ENCODE results near the gene TSPO2. TPM values are rescaled to one million over a fixed set of nuclear protein-coding genes. Genes with fewer than 3 reads are reported as not detected.
"Not testable (repeated sequence)": the region's sequence is repeated elsewhere in the genome, so short reads cannot be mapped to it uniquely, and the experiment has no call there.

TSPO2 gene
- total and polyA plus RNA-seq, 9 donors: not detected

DNA sequence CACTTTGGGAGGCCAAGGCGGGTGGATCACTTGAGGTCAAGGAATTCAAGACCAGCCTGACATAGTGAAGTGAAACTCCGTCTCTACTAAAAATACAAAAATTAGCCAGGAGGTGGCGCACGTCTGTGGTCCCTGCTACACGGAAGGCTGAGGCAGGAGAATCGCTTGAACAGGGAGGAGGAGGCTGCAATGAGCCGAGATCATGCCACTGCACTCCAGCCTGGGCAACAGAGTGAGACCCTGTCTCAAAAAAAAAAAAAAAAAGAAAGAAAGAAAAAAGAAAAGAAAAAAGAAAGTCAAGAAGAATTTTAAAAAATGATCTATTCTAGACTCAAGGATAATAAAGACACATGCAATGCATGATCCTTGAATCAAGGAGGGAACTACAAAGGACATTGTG, 36.0 kb upstream of the TSPO2 start:
- DNase-seq: peak in 2 of 5 donors; percentile 13 to 44
- H3K27me3 ChIP-seq; H3K4me1 ChIP-seq (ENCODE audit: insufficient read depth); H3K27ac ChIP-seq; intact Hi-C loops (cut with DNase I); H3K9me3 ChIP-seq; H3K4me3 ChIP-seq; H3K36me3 ChIP-seq: not testable (repeated sequence)
- TF ChIP-seq, protein P1, sequence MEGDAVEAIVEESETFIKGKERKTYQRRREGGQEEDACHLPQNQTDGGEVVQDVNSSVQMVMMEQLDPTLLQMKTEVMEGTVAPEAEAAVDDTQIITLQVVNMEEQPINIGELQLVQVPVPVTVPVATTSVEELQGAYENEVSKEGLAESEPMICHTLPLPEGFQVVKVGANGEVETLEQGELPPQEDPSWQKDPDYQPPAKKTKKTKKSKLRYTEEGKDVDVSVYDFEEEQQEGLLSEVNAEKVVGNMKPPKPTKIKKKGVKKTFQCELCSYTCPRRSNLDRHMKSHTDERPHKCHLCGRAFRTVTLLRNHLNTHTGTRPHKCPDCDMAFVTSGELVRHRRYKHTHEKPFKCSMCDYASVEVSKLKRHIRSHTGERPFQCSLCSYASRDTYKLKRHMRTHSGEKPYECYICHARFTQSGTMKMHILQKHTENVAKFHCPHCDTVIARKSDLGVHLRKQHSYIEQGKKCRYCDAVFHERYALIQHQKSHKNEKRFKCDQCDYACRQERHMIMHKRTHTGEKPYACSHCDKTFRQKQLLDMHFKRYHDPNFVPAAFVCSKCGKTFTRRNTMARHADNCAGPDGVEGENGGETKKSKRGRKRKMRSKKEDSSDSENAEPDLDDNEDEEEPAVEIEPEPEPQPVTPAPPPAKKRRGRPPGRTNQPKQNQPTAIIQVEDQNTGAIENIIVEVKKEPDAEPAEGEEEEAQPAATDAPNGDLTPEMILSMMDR (IDR thresholded peaks at IDR 0.05): peak in 1 of 3 donors; percentile 20
- WGBS, 3 donors: 24 to 31% (median 26%) methylated on average over 7 of the region's 7 CpGs

- intact Hi-C loops (cut with DNase I); H3K4me3 ChIP-seq; H3K4me1 ChIP-seq (ENCODE audit: insufficient read depth); H3K27me3 ChIP-seq; H3K27ac ChIP-seq; H3K9me3 ChIP-seq; DNase-seq; H3K36me3 ChIP-seq: not testable (repeated sequence)
- 94 to 96% (median 95%) methylated on average over 4 of the region's 4 CpGs for WGBS, 3 donors
Measured at GRCh38 chr6:41006980-41007379, 35.3 kb upstream of the TSPO2 start.

DNA sequence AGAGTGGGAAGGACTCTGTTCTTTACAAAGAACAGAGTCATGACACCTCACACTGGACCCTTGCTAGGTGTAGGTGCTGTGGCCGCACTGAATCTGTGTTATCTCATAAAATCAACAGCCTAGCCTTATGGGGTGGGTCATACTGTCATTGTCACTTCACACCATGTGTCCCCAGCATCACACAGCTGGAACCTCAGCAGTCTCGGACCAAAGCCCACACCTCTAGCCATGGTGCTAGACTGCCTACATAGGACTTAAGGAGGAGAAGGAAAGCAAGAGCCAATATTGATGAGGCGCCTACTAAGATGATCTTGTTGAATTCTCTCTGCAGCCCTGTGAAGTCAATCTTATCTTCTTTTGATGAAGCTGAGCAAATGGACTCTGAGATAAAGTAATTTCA, 34.3 kb upstream of the TSPO2 start:
- WGBS, 3 donors: 93 to 95% (median 95%) methylated on average over 3 of the region's 3 CpGs
- Histone ChIP-seq H3K27me3 (no peaks in the 10 kb centered on the region), H3K36me3 (no peaks in the 10 kb centered on the region), H3K4me1 (ENCODE audit: insufficient read depth) (no peaks in the 10 kb centered on the region), H3K4me3 (no peak overlapping the region), H3K27ac (no peak overlapping the region), H3K9me3 (no peaks in the 10 kb centered on the region)
- TF ChIP-seq EP300 (IDR thresholded peaks at IDR 0.05) (no peak), POLR2A (IDR thresholded peaks at IDR 0.05) (no peak)
- TF ChIP-seq, protein P1 (IDR thresholded peaks at IDR 0.05): no peak
- no peak for DNase-seq
- intact Hi-C loops (cut with DNase I): no loop called here

DNA sequence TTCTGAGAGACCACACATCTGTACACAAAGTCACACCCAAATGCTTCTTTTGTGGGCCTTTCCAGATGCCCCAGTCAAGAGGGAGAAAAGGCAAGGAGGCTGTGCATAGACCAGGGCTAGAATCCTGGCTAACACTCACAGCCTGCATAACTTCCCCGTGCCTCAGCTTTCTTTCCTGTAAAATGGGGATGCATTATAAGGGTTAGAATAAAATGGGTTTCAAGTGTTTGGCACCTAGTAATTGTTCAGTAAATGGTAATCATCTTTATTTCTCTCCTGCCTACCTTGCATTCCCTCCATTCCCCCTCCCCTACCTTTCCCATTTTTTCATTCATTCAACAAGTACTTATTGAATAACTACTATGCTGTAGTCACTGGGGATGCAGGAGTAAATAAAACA, 32.6 kb upstream of the TSPO2 start:
- Histone ChIP-seq H3K27ac (no peak overlapping the region), H3K4me3 (no peak overlapping the region), H3K4me1 (ENCODE audit: insufficient read depth) (no peaks in the 10 kb centered on the region), H3K27me3 (no peaks in the 10 kb centered on the region), H3K9me3 (no peaks in the 10 kb centered on the region), H3K36me3 (no peaks in the 10 kb centered on the region)
- 96 to 100% (median 98%) methylated on average over 1 of the region's 1 CpG for WGBS, 3 donors
- DNase-seq: no peak
- intact Hi-C loops (cut with DNase I): loop anchor here in 1 of 4 donors (5.0 kb wide), 1 partner anchor 48 kb away; no protein-coding TSS in a partner anchor
- TF ChIP-seq POLR2A (IDR thresholded peaks at IDR 0.05): no peak

GRCh38 chr6:41011673-41012072, 30.6 kb upstream of the TSPO2 start:
- intact Hi-C loops (cut with DNase I): loop anchor here in 1 of 4 donors (5.0 kb wide), 1 partner anchor 46 kb away; no protein-coding TSS in a partner anchor
- no peak overlapping the region for H3K4me3 ChIP-seq
- no peak for TF ChIP-seq EP300 (IDR thresholded peaks at IDR 0.05)
- no peak for TF ChIP-seq POLR2A (IDR thresholded peaks at IDR 0.05)
- TF ChIP-seq, protein P1 (IDR thresholded peaks at IDR 0.05): no peak
- H3K27ac ChIP-seq: no peak overlapping the region
- DNase-seq: no peak
- 76 to 89% (median 83%) methylated on average over 2 of the region's 2 CpGs for WGBS, 3 donors
- H3K27me3 ChIP-seq: no peaks in the 10 kb centered on the region
- H3K9me3 ChIP-seq: no peaks in the 10 kb centered on the region
- H3K4me1 ChIP-seq (ENCODE audit: insufficient read depth): no peaks in the 10 kb centered on the region
- H3K36me3 ChIP-seq: no peaks in the 10 kb centered on the region

Data from ovary (tissue), 9 donors.